Right atrium auricular region (tissue), 2 donors: ENCODE data around the gene BORCS5. TPM values are rescaled to one million over a fixed set of nuclear protein-coding genes. Genes with fewer than 3 reads are reported as not detected.

ENCODE experiments used
- DNase-seq: peaks from one replicate; pipeline ENCODE4 v3.0.0-alpha.2; 2019; ENCODE audit warnings: low spot score
- H3K27ac ChIP-seq, 2 donors: fragments of 200-600 bp; sonication (generic); 1 replicate in 1 of 2; 2 replicates in 1 of 2; pipeline ENCODE4 v1.5.1; 2016 to 2019
- H3K27me3 ChIP-seq, 2 donors: fragments of 200-600 bp; sonication (generic); one replicate each; pipeline versions ENCODE4 v1.5.1 to v1.6.0; 2017 to 2019
- H3K36me3 ChIP-seq: fragments of 200-600 bp; sonication (generic); one replicate; pipeline ENCODE4 v1.5.1; 2016
- H3K4me1 ChIP-seq, 2 donors: fragments of 200-600 bp; sonication (generic); one replicate each; pipeline versions ENCODE4 v1.5.1 to v1.6.0; 2017 to 2019
- H3K4me3 ChIP-seq, 2 donors: fragments of 200-600 bp; sonication (generic); 1 replicate in 1 of 2; 2 replicates in 1 of 2; pipeline ENCODE4 v1.5.1; 2017 to 2019; ENCODE audit warnings: mild to moderate bottlenecking in 1 of 2, moderate library complexity in 1 of 2
- H3K9me3 ChIP-seq, 2 donors: fragments of 200-600 bp; sonication (generic); one replicate each; pipeline ENCODE4 v1.5.1; 2019
- CTCF ChIP-seq, 2 donors: fragments of 200-600 bp; sonication (generic); IDR thresholded peaks; one replicate each; pipeline ENCODE4 v1.5.1; 2019; ENCODE audit warnings: antibody characterized with exemption in 2 of 2
- total RNA-seq, 2 donors: library from RNA; depleted of rRNA; stranded (reverse); fragments of >200 nt; gene quantifications; one replicate each; pipeline ENCODE4 v1.1.0, GENCODE V29; 2016

The BORCS5 gene
- total RNA-seq, 2 donors from 2014 or later: 6.2 to 8.0 TPM

DNA sequence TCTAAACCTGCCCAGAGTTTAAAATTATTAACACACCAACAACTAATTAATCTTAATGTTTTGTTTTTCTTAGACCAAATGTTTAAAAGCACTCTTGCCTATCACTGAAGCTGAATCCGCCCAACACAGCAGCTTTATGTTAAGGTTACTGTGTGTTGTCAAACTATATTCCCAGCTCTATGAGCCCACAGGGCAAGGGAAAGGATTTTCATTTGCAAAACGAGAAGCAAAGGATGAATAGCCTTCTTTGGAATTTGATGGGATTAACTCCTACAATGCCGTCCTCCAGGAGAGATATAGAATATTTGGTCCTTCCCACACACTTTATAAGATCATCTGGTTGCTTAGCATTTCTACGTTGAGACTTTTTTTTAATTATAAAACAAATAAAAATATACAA is 162.0 kb downstream of the BORCS5 start:
- peaks cover 11% of the 10 kb centered on the region for H3K36me3 ChIP-seq
- no peaks in the 10 kb centered on the region for H3K27me3 ChIP-seq
- H3K4me3 ChIP-seq: no peak overlapping the region
- DNase-seq: no peak
- no peak overlapping the region for H3K27ac ChIP-seq
- no peak for TF ChIP-seq CTCF (IDR thresholded peaks at IDR 0.05)
- no peaks in the 10 kb centered on the region for H3K9me3 ChIP-seq
- no peaks in the 10 kb centered on the region for H3K4me1 ChIP-seq

Other genes with a start within 250 kb of the BORCS5 start
- 10 to 100 TPM; 16.5 to 21.3 TPM for gene LRP6, start 90.0 kb upstream of the BORCS5 start, total RNA-seq
- 10 to 100 TPM; 16.5 to 28.0 TPM for gene MANSC1, start 6.8 kb upstream of the BORCS5 start, total RNA-seq
- gene DUSP16, start 205.8 kb downstream of the BORCS5 start, total RNA-seq: 10 to 100 TPM in 1 of 2 donors, 1 to 10 TPM in 1; 9.6 to 18.7 TPM